ENCODE data around the gene TIMM50. TPM values are rescaled to one million over a fixed set of nuclear protein-coding genes. Genes with fewer than 3 reads are reported as not detected.
A peak's percentile ranks its signal among the peaks of the same experiment; 100 is the strongest.

Gene TIMM50
- total RNA-seq, 2 donors from 2014 or later: 45.7 to 83.9 TPM

- Histone ChIP-seq H3K36me3 (no peaks in the 10 kb centered on the region), H3K4me1 (no peaks in the 10 kb centered on the region), H3K27me3 (peaks cover 44% of the 10 kb centered on the region), H3K27ac (no peak overlapping the region), H3K9ac (ENCODE audit: low read depth in 2 of 2, low read length in 2 of 2) (no peak overlapping the region), H3K4me3 (no peak overlapping the region), H3K9me3 (no peaks in the 10 kb centered on the region)
- TF ChIP-seq CTCF (IDR thresholded peaks at IDR 0.05): no peak
- DNase-seq: no peak
- intact Hi-C loops (cut with DNase I): no loop called here
These were observed 28.6 kb downstream of the TIMM50 start for GRCh38 chr19:39509233-39509632.

GRCh38 chr19:39512988-39513387, 32.4 kb downstream of the TIMM50 start:
- Histone ChIP-seq H3K9me3 (no peaks in the 10 kb centered on the region), H3K27me3 (peaks cover 37% of the 10 kb centered on the region), H3K4me3 (no peak overlapping the region), H3K36me3 (no peaks in the 10 kb centered on the region), H3K9ac (ENCODE audit: low read depth in 2 of 2, low read length in 2 of 2) (no peak overlapping the region), H3K27ac (no peak overlapping the region), H3K4me1 (no peaks in the 10 kb centered on the region)
- intact Hi-C loops (cut with DNase I): no loop called here
- no peak for DNase-seq
- TF ChIP-seq CTCF (IDR thresholded peaks at IDR 0.05): no peak

GRCh38 chr19:39514840-39515550, 34.4 kb downstream of the TIMM50 start, which contains the start of gene SELENOV:
TSS of gene SELENOV (plus strand) at chr19:39515139. CDS start at chr19:39515213, 74 bp downstream.
- Histone ChIP-seq H3K27ac (no peak within 1 kb of the TSS), H3K9me3 (no peaks in the 10 kb centered on the region), H3K27me3 (peaks cover 26% of the 10 kb centered on the region), H3K4me1 (no peaks in the 10 kb centered on the region), H3K36me3 (no peaks in the 10 kb centered on the region), H3K4me3 (peak within 1 kb of the TSS; percentile 2), H3K9ac (ENCODE audit: low read depth in 2 of 2, low read length in 2 of 2) (no peak within 1 kb of the TSS)
- no peak for TF ChIP-seq CTCF (IDR thresholded peaks at IDR 0.05)
- intact Hi-C loops (cut with DNase I): no loop called here
- DNase-seq: no peak

GRCh38 chr19:39515551-39516191, 35.0 kb downstream of the TIMM50 start:
- DNase-seq: no peak
- peak overlapping the region; percentile 2 for H3K4me3 ChIP-seq
- H3K4me1 ChIP-seq: no peaks in the 10 kb centered on the region
- no peak overlapping the region for H3K27ac ChIP-seq
- peaks cover 26% of the 10 kb centered on the region for H3K27me3 ChIP-seq
- H3K9ac ChIP-seq (ENCODE audit: low read depth in 2 of 2, low read length in 2 of 2): no peak overlapping the region
- H3K9me3 ChIP-seq: no peaks in the 10 kb centered on the region
- no peak for TF ChIP-seq CTCF (IDR thresholded peaks at IDR 0.05)
- intact Hi-C loops (cut with DNase I): no loop called here
- no peaks in the 10 kb centered on the region for H3K36me3 ChIP-seq

- H3K4me3 ChIP-seq: no peak overlapping the region
- peaks cover 26% of the 10 kb centered on the region for H3K27me3 ChIP-seq
- intact Hi-C loops (cut with DNase I): no loop called here
- H3K36me3 ChIP-seq: no peaks in the 10 kb centered on the region
- no peaks in the 10 kb centered on the region for H3K9me3 ChIP-seq
- no peak overlapping the region for H3K27ac ChIP-seq
- H3K9ac ChIP-seq (ENCODE audit: low read depth in 2 of 2, low read length in 2 of 2): no peak overlapping the region
- DNase-seq: no peak
- no peak for TF ChIP-seq CTCF (IDR thresholded peaks at IDR 0.05)
- no peaks in the 10 kb centered on the region for H3K4me1 ChIP-seq
These were observed 35.6 kb downstream of the TIMM50 start for GRCh38 chr19:39516270-39516669.

All from colonic mucosa (tissue), 4 donors.